GM10266 (cell line): Measurements from ENCODE around the gene DNM1.
"Not testable (repeated sequence)": the region's sequence is repeated elsewhere in the genome, so short reads cannot be mapped to it uniquely, and the experiment has no call there.

Experiments used
- DNase-seq: peaks from one replicate; pipeline ENCODE4 v3.0.0; 2012; ENCODE audit errors: extremely low spot score
- TF ChIP-seq, protein P1 (sequence below): IDR thresholded peaks from 2 replicates; pipeline ENCODE4 v1.5.1; 2012; ENCODE audit warnings: mild to moderate bottlenecking, low read depth; ENCODE audit not compliant: control insufficient read depth, insufficient read depth; ENCODE audit errors: missing control alignments

DNM1 gene

DNA sequence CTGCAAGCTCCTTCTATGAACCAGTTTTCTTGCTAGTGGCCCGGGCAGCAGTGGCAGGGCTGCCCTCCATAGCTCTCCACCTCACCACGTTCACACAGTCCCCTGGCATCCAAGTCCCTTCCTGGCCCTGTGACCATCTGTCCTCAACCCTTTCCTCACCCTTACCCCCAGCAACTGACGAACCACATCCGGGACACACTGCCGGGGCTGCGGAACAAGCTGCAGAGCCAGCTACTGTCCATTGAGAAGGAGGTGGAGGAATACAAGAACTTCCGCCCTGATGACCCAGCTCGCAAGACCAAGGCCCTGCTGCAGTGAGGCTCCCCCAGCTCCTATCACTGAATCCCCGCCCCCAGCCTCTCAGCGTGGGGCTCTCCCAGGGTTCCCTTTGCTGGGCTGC, 18.8 kb downstream of the DNM1 start:
- TF ChIP-seq, protein P1, sequence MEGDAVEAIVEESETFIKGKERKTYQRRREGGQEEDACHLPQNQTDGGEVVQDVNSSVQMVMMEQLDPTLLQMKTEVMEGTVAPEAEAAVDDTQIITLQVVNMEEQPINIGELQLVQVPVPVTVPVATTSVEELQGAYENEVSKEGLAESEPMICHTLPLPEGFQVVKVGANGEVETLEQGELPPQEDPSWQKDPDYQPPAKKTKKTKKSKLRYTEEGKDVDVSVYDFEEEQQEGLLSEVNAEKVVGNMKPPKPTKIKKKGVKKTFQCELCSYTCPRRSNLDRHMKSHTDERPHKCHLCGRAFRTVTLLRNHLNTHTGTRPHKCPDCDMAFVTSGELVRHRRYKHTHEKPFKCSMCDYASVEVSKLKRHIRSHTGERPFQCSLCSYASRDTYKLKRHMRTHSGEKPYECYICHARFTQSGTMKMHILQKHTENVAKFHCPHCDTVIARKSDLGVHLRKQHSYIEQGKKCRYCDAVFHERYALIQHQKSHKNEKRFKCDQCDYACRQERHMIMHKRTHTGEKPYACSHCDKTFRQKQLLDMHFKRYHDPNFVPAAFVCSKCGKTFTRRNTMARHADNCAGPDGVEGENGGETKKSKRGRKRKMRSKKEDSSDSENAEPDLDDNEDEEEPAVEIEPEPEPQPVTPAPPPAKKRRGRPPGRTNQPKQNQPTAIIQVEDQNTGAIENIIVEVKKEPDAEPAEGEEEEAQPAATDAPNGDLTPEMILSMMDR: no peak
- DNase-seq: no peak

DNA sequence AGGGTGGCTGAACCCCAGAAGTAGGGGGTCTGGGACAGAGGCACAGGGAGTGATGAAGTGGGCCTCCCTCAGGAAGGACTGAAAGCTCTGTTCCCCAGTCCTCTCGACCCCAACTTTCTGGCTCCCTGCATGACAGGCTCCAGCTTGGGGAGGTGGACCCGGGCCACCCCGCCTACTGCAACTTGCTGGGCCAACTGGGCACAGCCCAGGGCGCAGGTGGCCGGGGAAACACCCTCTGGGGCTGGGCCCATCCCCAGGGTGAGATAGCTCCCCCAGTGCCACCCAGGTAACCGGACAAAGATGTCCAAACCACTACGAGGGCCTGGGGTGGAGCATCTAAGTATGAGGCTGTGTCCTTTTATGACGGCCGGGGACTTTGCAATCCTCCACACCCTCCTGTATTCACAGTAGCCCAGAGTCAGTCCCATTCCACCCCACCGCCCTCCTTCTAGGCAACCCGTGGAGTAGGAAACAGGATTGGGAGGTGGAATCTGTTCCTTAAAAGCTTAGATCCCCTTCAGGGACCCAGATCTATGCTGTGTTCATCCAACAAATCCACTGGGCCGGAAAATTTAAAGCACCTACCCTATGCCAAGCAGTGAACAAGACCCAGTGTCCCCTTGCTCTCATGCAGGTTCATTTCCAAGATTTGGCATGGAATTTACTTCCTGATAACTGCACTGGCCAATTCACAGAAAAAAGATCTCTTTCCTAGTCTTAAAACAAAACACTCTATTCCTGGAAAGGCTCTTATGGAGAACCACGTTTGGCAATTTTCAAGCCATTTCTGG, 19.9 kb downstream of the DNM1 start:
- TF ChIP-seq, protein P1: no peak
- no peak for DNase-seq

DNA sequence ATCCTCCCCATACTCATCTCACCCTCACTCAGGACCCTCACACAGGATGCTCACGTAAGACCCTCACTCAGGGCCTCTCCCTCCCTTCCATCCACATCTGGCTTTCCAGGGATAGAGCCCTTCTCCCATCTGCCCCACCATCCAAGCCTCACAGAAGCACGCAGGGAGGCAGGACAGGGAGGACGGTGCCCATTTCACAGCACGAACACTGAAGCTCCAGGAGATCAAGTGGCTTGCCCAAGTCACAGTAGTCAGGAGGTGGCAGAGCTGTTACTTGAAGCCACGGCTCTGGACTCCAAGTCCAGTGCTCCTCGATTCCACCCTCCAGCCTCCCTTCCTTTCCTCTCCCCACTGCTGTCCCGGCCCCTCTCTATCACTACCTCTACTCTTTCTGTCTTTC, 21.7 kb downstream of the DNM1 start:
- DNase-seq: no peak
- TF ChIP-seq, protein P1: no peak

DNA sequence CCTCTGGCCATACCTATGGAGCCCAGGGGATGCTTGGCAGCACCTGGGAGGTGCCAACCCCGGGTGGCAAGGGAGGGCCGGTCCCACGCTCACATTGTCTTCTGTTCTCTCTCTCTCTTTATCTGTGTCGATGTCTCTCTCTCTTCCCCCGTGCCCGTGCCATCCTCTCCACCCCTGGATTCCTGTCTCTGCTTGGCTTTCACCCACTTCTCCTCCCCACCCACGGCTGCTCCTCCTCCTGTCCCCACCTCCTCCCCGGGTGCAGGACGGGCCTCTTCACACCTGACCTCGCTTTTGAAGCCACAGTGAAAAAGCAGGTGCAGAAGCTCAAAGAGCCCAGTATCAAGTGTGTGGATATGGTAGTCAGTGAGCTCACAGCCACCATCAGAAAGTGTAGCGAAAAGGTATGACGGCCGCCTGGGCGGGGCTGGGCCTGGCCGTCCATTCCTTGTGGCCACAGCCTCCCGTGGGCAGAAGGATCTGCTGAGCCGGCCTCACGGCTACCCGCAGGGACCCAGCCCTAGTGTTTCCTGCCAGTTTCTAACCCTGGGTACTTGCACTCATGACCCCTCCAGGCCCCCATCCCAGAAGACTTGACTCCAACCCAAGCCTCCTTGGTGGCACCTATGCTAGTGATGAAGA, 22.7 kb downstream of the DNM1 start:
- DNase-seq: no peak
- TF ChIP-seq, protein P1: no peak

DNA sequence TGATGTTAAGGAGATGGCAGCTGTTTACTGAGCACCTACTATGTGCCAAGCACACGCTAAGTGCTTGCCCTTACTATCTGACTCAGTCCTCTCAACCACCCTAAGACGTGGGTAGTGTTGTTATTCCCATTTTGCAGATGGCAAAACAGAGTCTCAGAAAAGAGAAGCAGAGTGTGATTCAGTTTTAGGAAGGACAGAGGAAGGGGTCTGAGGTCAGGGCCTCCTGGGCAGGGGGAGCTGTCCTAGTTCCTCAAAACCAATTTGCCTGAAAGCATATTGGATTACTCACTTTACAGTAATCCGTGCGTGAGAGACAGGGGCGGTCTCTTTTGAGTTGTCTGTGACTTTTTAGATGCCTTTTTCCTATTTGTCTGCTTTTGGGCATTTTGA, 23.2 kb downstream of the DNM1 start:
- DNase-seq: no peak
- TF ChIP-seq, protein P1: no peak

DNA sequence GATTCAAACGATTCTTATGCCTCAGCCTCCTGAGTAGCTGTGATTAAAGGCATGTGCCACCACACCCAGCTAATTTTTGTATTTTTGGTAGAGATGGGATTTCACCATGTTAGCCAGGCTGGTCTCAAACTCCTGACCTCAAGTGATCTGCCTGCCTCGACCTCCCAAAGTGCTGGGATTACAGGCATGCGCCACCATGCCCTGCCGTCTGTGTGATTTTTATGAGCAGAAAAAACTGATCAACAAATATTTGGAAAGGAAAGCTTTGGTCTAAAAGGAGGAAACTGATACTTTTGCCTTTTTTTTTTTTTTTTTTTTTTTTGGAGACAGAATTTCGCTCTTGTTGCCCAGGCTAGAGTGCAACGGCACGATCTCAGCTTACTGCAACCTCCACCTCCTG, 27.7 kb downstream of the DNM1 start:
- not testable (repeated sequence) for DNase-seq

DNA sequence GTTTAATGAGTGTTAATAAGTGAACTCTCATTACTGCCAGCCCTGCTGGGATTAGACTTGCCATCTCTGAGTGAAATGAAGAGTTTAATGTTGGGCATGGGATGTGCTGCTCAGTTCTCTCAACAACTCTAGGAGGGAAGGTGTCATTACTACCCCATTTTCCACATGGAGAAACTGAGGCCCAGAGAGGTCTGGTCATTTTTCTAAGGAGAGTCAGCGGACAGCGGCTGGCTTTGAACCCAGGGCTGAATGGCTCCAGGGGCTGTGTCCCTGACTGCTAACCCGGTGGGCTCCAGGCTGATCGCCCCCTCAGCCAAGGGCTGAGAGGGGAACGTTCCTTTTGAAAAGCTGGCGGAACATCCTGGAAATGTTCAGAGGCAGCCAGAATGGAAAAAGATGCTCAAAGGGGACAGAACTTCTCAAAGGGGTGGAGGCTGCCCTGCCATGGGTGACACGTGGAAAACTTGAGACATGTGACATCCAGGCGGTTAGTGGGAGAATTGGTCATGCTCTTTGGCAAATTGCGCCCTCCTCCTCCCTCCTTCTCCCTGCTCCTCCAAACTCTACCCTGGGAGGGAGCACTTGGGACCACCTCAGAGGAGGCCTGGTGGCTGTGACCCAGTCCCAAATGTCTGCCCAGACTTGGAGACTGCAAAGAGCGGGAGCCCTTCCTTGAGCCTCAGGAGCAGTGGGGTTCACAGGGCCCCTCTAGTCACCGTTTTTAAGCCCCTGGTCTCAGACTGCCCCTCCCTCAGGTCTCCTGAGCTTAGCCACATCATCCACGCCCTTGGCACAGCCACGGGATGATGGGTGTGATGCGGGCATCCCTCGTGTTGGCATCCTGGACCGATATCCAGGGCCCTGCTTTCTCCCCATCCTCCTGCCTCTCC, 28.7 kb downstream of the DNM1 start:
- TF ChIP-seq, protein P1: no peak
- no peak for DNase-seq
